Keratinocyte (primary cell): ENCODE data around the gene OPRL1. TPM values are rescaled to one million over a fixed set of nuclear protein-coding genes. Genes with fewer than 3 reads are reported as not detected.
"Not testable (repeated sequence)": the region's sequence is repeated elsewhere in the genome, so short reads cannot be mapped to it uniquely, and the experiment has no call there.

Experiments
- DNase-seq: peaks from one replicate; pipeline ENCODE4 v3.0.0-alpha.2; 2011; ENCODE audit warnings: low read depth, missing footprints, low spot score
- FAIRE-seq: peaks from 2 replicates; lab custom pipeline; 2011; peaks lifted over from hg19 to GRCh38; lab: Jason Lieb, UNC
- H2AFZ ChIP-seq: 2 replicates; pipeline ENCODE4 v1.6.0; 2012; ENCODE audit warnings: low read length, control low read depth, inconsistent platforms; ENCODE audit not compliant: control insufficient read depth
- H3K27ac ChIP-seq: 2 replicates; pipeline ENCODE4 v1.5.1; 2011; ENCODE audit warnings: low read length; ENCODE audit not compliant: control insufficient read depth, insufficient read depth
- H3K27me3 ChIP-seq: 3 replicates; pipeline ENCODE4 v1.6.0; 2011; ENCODE audit warnings: low read length; ENCODE audit not compliant: control insufficient read depth, insufficient read depth; ENCODE audit errors: extremely low read depth
- H3K36me3 ChIP-seq, 2 experiments: 2 replicates in 1 of 2; 3 replicates in 1 of 2; pipeline ENCODE4 v1.5.1; 2011; ENCODE audit warnings: low read length in 2 of 2, mild to moderate bottlenecking in 1 of 2; ENCODE audit not compliant: control insufficient read depth in 2 of 2, insufficient read depth in 2 of 2; ENCODE audit errors: extremely low read depth in 1 of 2
- H3K4me1 ChIP-seq: 3 replicates; pipeline ENCODE4 v1.5.1; 2011; ENCODE audit warnings: low read length; ENCODE audit not compliant: control insufficient read depth, insufficient read depth; ENCODE audit errors: extremely low read depth
- H3K4me2 ChIP-seq: 3 replicates; pipeline ENCODE4 v1.6.0; 2011; ENCODE audit warnings: low read depth, low read length; ENCODE audit not compliant: control insufficient read depth, insufficient read depth; ENCODE audit errors: extremely low read depth
- H3K4me3 ChIP-seq, 3 experiments: fragments of 200-600 bp in 1 of 3; sonication (generic) in 1 of 3; 2 replicates in 2 of 3; 3 replicates in 1 of 3; pipeline ENCODE4 v1.5.1; 2011 to 2016; ENCODE audit warnings: low read length in 3 of 3, mild to moderate bottlenecking in 3 of 3, control low read depth in 2 of 3, inconsistent platforms in 1 of 3, low read depth in 1 of 3, mixed read lengths in 1 of 3, mixed run types in 1 of 3, moderate library complexity in 1 of 3; ENCODE audit not compliant: control insufficient read depth in 2 of 3, insufficient read depth in 2 of 3; ENCODE audit errors: extremely low read depth in 1 of 3
- H3K79me2 ChIP-seq: 2 replicates; pipeline ENCODE4 v1.6.0; 2012; ENCODE audit warnings: low read length; ENCODE audit not compliant: control insufficient read depth, insufficient read depth
- H3K9ac ChIP-seq: 3 replicates; pipeline ENCODE4 v1.6.0; 2011; ENCODE audit warnings: low read length; ENCODE audit not compliant: control insufficient read depth, insufficient read depth; ENCODE audit errors: extremely low read depth
- H3K9me1 ChIP-seq: 3 replicates; pipeline ENCODE4 v1.6.0; 2011; ENCODE audit warnings: low read length; ENCODE audit not compliant: control insufficient read depth, insufficient read depth; ENCODE audit errors: extremely low read depth
- H3K9me3 ChIP-seq: 2 replicates; pipeline ENCODE4 v1.5.1; 2012; ENCODE audit warnings: low read depth, low read length; ENCODE audit not compliant: control insufficient read depth
- H4K20me1 ChIP-seq: 3 replicates; pipeline ENCODE4 v1.6.0; 2011; ENCODE audit warnings: low read length; ENCODE audit not compliant: control insufficient read depth, insufficient read depth; ENCODE audit errors: extremely low read depth
- CTCF ChIP-seq, 3 experiments: IDR thresholded peaks in 1 of 3; conservative IDR thresholded peaks in 1 of 3; optimal IDR thresholded peaks in 1 of 3; 2 replicates in 2 of 3; 3 replicates in 1 of 3; pipeline versions ENCODE3 to v1.5.1; 2011; ENCODE audit warnings: low read length in 3 of 3, mild to moderate bottlenecking in 3 of 3, moderate library complexity in 2 of 3, control low read depth in 1 of 3, inconsistent platforms in 1 of 3; ENCODE audit not compliant: insufficient read depth in 2 of 3; ENCODE audit errors: extremely low read depth in 1 of 3
- EZH2 ChIP-seq: IDR thresholded peaks from one replicate; pipeline ENCODE4 v1.6.1; 2012; ENCODE audit warnings: inconsistent platforms, mild to moderate bottlenecking, low read length, moderate library complexity
- dilution Hi-C: fragments of 300-500 bp; cut with MboI; formaldehyde crosslinking; loops from one replicate; pipeline ENCODE4 v1.7.0; 2020; ENCODE audit warnings: low sequenced_read_pairs; ENCODE audit not compliant: extremely low pct_ligation_motif_present
- polyA plus RNA-seq, 5 experiments: library from polyadenylated mRNA; depleted of rRNA in 3 of 5; stranded (reverse) in 3 of 5; stranded (forward) in 1 of 5; unstranded in 1 of 5; fragments of >200 nt; gene quantifications; 1 replicate in 1 of 5; 2 replicates in 3 of 5; 3 replicates in 1 of 5; pipeline versions ENCODE4 v1.2.1 to v1.2.3, GENCODE V29; 2011 to 2012; ENCODE audit warnings: missing spikeins in 2 of 5, low read depth in 1 of 5, low replicate concordance in 1 of 5

OPRL1 gene
- polyA plus RNA-seq, 1 donor (not counting 4 experiments of a cell fraction or from before 2014, with no cell fraction given) = 0.25 TPM

GRCh38 chr20:64121586-64121985 is 41.7 kb downstream of the OPRL1 start:
- no peak for FAIRE-seq
- Histone ChIP-seq H3K9me1 (no peaks in the 10 kb centered on the region), H3K4me3 (no peak overlapping the region), H3K9ac (no peak overlapping the region), H3K9me3 (no peaks in the 10 kb centered on the region), H3K4me1 (no peaks in the 10 kb centered on the region), H3K27me3 (peaks cover 11% of the 10 kb centered on the region), H3K36me3 (no peaks in the 10 kb centered on the region), H3K79me2 (no peaks in the 10 kb centered on the region), H4K20me1 (no peaks in the 10 kb centered on the region), H3K27ac (no peak overlapping the region), H2AFZ (no peak overlapping the region), H3K4me2 (no peak overlapping the region)
- dilution Hi-C loops = no loop called here
- no peak for DNase-seq
- TF ChIP-seq EZH2 = no peak
- no peak for TF ChIP-seq CTCF (optimal IDR thresholded peaks at IDR 0.05 in 1 of 3, IDR thresholded peaks at IDR 0.05 in 1 of 3, conservative IDR thresholded peaks at IDR 0.05 in 1 of 3; ENCODE audit: extremely low read depth in 1 of 3, insufficient read depth in 2 of 3, low read length in 3 of 3)

DNA sequence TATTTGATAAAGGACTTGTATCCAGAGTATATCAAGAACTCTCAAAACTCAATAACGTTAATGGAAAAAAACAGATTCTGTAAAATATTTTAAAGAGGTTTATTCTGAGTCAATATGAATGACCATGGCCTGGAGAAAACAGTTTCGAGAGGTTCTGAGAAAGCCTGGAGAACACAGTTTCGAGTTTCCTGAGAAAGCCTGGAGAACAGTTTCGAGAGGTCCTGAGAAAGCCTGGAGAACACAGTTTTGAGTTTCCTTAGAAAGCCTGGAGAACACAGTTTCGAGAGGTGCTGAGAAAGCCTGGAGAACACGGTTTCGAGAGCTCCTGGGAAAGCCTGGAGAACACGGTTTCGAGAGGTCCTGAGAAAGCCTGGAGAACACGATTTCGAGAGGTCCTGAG is 43.0 kb downstream of the OPRL1 start:
- H3K36me3 ChIP-seq, dilution Hi-C loops, H3K4me3 ChIP-seq, H3K27ac ChIP-seq, H3K9ac ChIP-seq, H3K79me2 ChIP-seq, H3K9me1 ChIP-seq, FAIRE-seq, DNase-seq, H3K4me2 ChIP-seq, H3K4me1 ChIP-seq, H2AFZ ChIP-seq, H3K9me3 ChIP-seq, H4K20me1 ChIP-seq: not testable (repeated sequence)
- peaks cover 11% of the 10 kb centered on the region for H3K27me3 ChIP-seq

GRCh38 chr20:64123517-64123916 is 43.6 kb downstream of the OPRL1 start:
- not testable (repeated sequence) for DNase-seq, FAIRE-seq
- H3K27me3 ChIP-seq = peaks cover 11% of the 10 kb centered on the region

More at GRCh38 chr20:64123517-64123916, 43.6 kb downstream of the OPRL1 start:
- H3K9me3 ChIP-seq, H3K36me3 ChIP-seq, H2AFZ ChIP-seq, H3K4me1 ChIP-seq, H3K9me1 ChIP-seq, H3K4me3 ChIP-seq, H3K9ac ChIP-seq, H3K4me2 ChIP-seq, dilution Hi-C loops, H3K79me2 ChIP-seq, H4K20me1 ChIP-seq, H3K27ac ChIP-seq: not testable (repeated sequence)
